B cell (primary cell): ENCODE measurements around the gene HIGD2A. TPM values are rescaled to one million over a fixed set of nuclear protein-coding genes. Genes with fewer than 3 reads are reported as not detected.

ENCODE experiments used
- ATAC-seq: fragments of 200-7000 bp; cut with Tn5 transposase; one replicate; pipeline ENCODE4 v1.10.0; 2021; ENCODE audit warnings: low read depth, mild to moderate bottlenecking, moderate number of reproducible peaks, moderate library complexity
- CTCF ChIA-PET: fragments of 350-600 bp; sonication (Branson Sonifier 250); formaldehyde crosslinking; loops from one replicate; lab custom pipeline; 2021; ENCODE audit warnings: antibody characterized with exemption, inconsistent platforms; lab: Charles Lee
- POLR2A ChIA-PET: fragments of 350-600 bp; sonication (Branson Sonifier 250); formaldehyde crosslinking; loops from one replicate; lab custom pipeline; 2021; ENCODE audit warnings: antibody characterized with exemption; lab: Charles Lee
- DNase-seq: peaks from one replicate; pipeline ENCODE4 v3.0.0; 2013
- H2AFZ ChIP-seq: 2 replicates; pipeline ENCODE4 v1.6.1; 2012; ENCODE audit warnings: mild to moderate bottlenecking, low read depth, low read length; ENCODE audit not compliant: insufficient read depth, poor library complexity, severe bottlenecking
- H3K27ac ChIP-seq, 2 donors: 1 replicate in 1 of 2; 2 replicates in 1 of 2; pipeline ENCODE4 v1.5.1; 2012 to 2013; ENCODE audit warnings: low read length in 2 of 2, mild to moderate bottlenecking in 2 of 2, moderate library complexity in 1 of 2
- H3K27me3 ChIP-seq, 4 experiments: fragments of 200-600 bp in 1 of 4; sonication (generic) in 1 of 4; replicated peaks in 1 of 4; 1 replicate in 2 of 4; 2 replicates in 2 of 4; pipeline versions ENCODE4 v1.6.1 to v1.7.0; 2013 to 2016; ENCODE audit warnings: low read length in 3 of 4, mild to moderate bottlenecking in 2 of 4, mixed read lengths in 1 of 4, moderate library complexity in 1 of 4; ENCODE audit not compliant: insufficient read depth in 4 of 4, control insufficient read depth in 3 of 4; ENCODE audit errors: control extremely low read depth in 1 of 4
- H3K36me3 ChIP-seq, 2 experiments: replicated peaks in 1 of 2; 1 replicate in 1 of 2; 2 replicates in 1 of 2; pipeline versions ENCODE4 v1.6.1 to v1.7.1; 2013; ENCODE audit warnings: low read length in 1 of 2; ENCODE audit not compliant: insufficient read depth in 2 of 2, control insufficient read depth in 1 of 2; ENCODE audit errors: control extremely low read depth in 1 of 2, extremely low read depth in 1 of 2
- H3K4me1 ChIP-seq, 2 donors: fragments of 200-600 bp in 1 of 2; sonication (generic) in 1 of 2; 1 replicate in 1 of 2; 2 replicates in 1 of 2; pipeline versions ENCODE4 v1.5.1 to v1.6.1; 2013 to 2017; ENCODE audit warnings: low read length in 2 of 2; ENCODE audit not compliant: control insufficient read depth in 2 of 2, insufficient read depth in 2 of 2
- H3K4me2 ChIP-seq: replicated peaks from 2 replicates; pipeline ENCODE3; 2012; ENCODE audit warnings: mild to moderate bottlenecking, low read depth, low read length; ENCODE audit not compliant: poor library complexity, severe bottlenecking
- H3K4me3 ChIP-seq, 5 experiments: fragments of 200-600 bp in 1 of 5; sonication (generic) in 1 of 5; 1 replicate in 3 of 5; 2 replicates in 2 of 5; pipeline versions ENCODE4 v1.5.1 to v1.7.0; 2011 to 2016; ENCODE audit warnings: low read length in 4 of 5, mild to moderate bottlenecking in 4 of 5, low read depth in 2 of 5, control low read depth in 1 of 5, moderate library complexity in 1 of 5; ENCODE audit not compliant: insufficient read depth in 1 of 5; ENCODE audit errors: control extremely low read depth in 1 of 5, extremely low read depth in 1 of 5
- H3K79me2 ChIP-seq: fragments of 200-600 bp; sonication (generic); one replicate; pipeline ENCODE4 v1.6.0; 2016; ENCODE audit warnings: low read length; ENCODE audit not compliant: control insufficient read depth, insufficient read depth
- H3K9ac ChIP-seq: fragments of 200-600 bp; sonication (generic); 2 replicates; pipeline ENCODE4 v1.6.1; 2017; ENCODE audit warnings: mild to moderate bottlenecking, low read length, moderate library complexity
- H3K9me3 ChIP-seq, 3 donors: one replicate each; pipeline versions ENCODE4 v1.6.1 to v1.7.1; 2013; ENCODE audit warnings: low read length in 2 of 3; ENCODE audit not compliant: control insufficient read depth in 2 of 3, insufficient read depth in 1 of 3; ENCODE audit errors: control extremely low read depth in 1 of 3
- H4K20me1 ChIP-seq: 2 replicates; pipeline ENCODE4 v1.6.0; 2012; ENCODE audit warnings: mild to moderate bottlenecking, low read length; ENCODE audit not compliant: insufficient read depth, control insufficient read depth, poor library complexity, severe bottlenecking
- H3K27ac Mint-ChIP-seq: one replicate; pipeline ENCODE4 v1.8.0; 2021; ENCODE audit warnings: mixed read lengths
- H3K27me3 Mint-ChIP-seq: one replicate; pipeline ENCODE4 v1.8.0; 2021; ENCODE audit warnings: mixed read lengths
- H3K4me1 Mint-ChIP-seq: one replicate; pipeline ENCODE4 v1.8.0; 2021; ENCODE audit warnings: mixed read lengths
- H3K4me3 Mint-ChIP-seq: one replicate; pipeline ENCODE4 v1.8.0; 2021; ENCODE audit warnings: mixed read lengths
- H3K9me3 Mint-ChIP-seq: one replicate; pipeline ENCODE4 v1.8.0; 2022; ENCODE audit warnings: mixed read lengths; ENCODE audit not compliant: insufficient read depth
- CTCF ChIP-seq: fragments of 200-600 bp; IDR thresholded peaks from one replicate; pipeline ENCODE4 v1.8.0; 2022; ENCODE audit warnings: antibody characterized with exemption, mild to moderate bottlenecking
- EZH2 ChIP-seq: IDR thresholded peaks from 2 replicates; pipeline ENCODE4 v1.6.1; 2012; ENCODE audit warnings: borderline replicate concordance, low read depth, mild to moderate bottlenecking, moderate library complexity, low read length; ENCODE audit not compliant: insufficient read depth, poor library complexity, severe bottlenecking
- WGBS: methylation state at CpG from one replicate; pipeline ENCODE4 v1.1.5; 2013; ENCODE audit warnings: missing lambda C conversion rate; ENCODE audit not compliant: insufficient coverage; 5-methylcytosine and 5-hydroxymethylcytosine counted together
- intact Hi-C: fragments of 100-400 bp; cut with micrococcal nuclease; formaldehyde crosslinking; loops from one replicate; pipeline ENCODE4 v1.10.0; 2022
- polyA plus RNA-seq: library from polyadenylated mRNA; depleted of rRNA; stranded (reverse); fragments of >200 nt; gene quantifications from 2 replicates; pipeline ENCODE4 v1.2.3, GENCODE V29; 2012
- total RNA-seq, 2 donors: library from RNA; stranded (reverse); fragments of 120-200 nt in 1 of 2; gene quantifications; 1 replicate in 1 of 2; 2 replicates in 1 of 2; pipeline versions ENCODE4 v1.2.3 to v1.2.4, GENCODE V29; 2013 to 2022

HIGD2A gene
- total and polyA plus RNA-seq, 2 donors (not counting 1 experiment from before 2014, with no cell fraction given): 80.1 to 212 TPM

- WGBS: 86% methylated on average over 9 of the region's 13 CpGs
- Mint-ChIP-seq H3K9me3 (no peaks in the 10 kb centered on the region), H3K27me3 (no peaks in the 10 kb centered on the region), H3K4me1 (peaks cover 21% of the 10 kb centered on the region), H3K27ac (peak overlapping the region; percentile 67), H3K4me3 (peak overlapping the region; percentile 83)
- intact Hi-C loops: loop anchor here (5.0 kb wide), 1 partner anchor 53 kb away; the partner anchor contains the start of gene KIAA1191
- no peak for TF ChIP-seq CTCF
- TF ChIP-seq EZH2: no peak
- H3K4me1 ChIP-seq: peaks cover 14 to 19% of the 10 kb centered on the region in 2 donors
- ChIA-PET CTCF (interaction anchor here (0.5 to 3.6 kb wide), 12 partner anchors 33 to 245 kb away, joined by 3 to 33 read pairs (median 5); partner anchors contain the start of genes FAF2, RNF44 and TSPAN17), POLR2A (interaction anchor here (0.6 to 1.9 kb wide), 3 partner anchors 26 to 128 kb away, joined by 3 to 7 read pairs (median 6); partner anchors contain the start of genes HIGD2A and NOP16)
- peak overlapping the region in 1 of 2 donors; percentile 58 for H3K27ac ChIP-seq
- no peak for ATAC-seq
- H3K4me2 ChIP-seq: peak overlapping the region; percentile 98
- H3K36me3 ChIP-seq: no peaks in the 10 kb centered on the region
- H2AFZ ChIP-seq: peak overlapping the region; percentile 92
- peaks cover 8% of the 10 kb centered on the region for H4K20me1 ChIP-seq
- DNase-seq: no peak
- peaks cover 26% of the 10 kb centered on the region for H3K79me2 ChIP-seq
- H3K4me3 ChIP-seq: peak overlapping the region; percentile 51 to 86 (median 70)
- peak overlapping the region; percentile 87 for H3K9ac ChIP-seq
- no peaks in the 10 kb centered on the region for H3K27me3 ChIP-seq
- H3K9me3 ChIP-seq: no peaks in the 10 kb centered on the region
Measured at GRCh38 chr5:176415240-176415951, 26.8 kb downstream of the HIGD2A start.
